ENCODE data around the gene TTC39C.

- TF ChIP-seq CTCF (IDR thresholded peaks at IDR 0.05) (no peak), POLR2AphosphoS5 (IDR thresholded peaks at IDR 0.05) (no peak), POLR2A (IDR thresholded peaks at IDR 0.05) (no peak)
Measured at GRCh38 chr18:23981369-23981980, 33.1 kb upstream of the TTC39C start.
